HG02763 (cell line): Measurements from ENCODE around the gene AP3S1.
"Not testable (repeated sequence)": the region's sequence is repeated elsewhere in the genome, so short reads cannot be mapped to it uniquely, and the experiment has no call there.

ENCODE experiments used
- ATAC-seq: cut with Tn5 transposase; IDR thresholded peaks from one replicate; pipeline ENCODE4 v1.9.1; 2021; ENCODE audit warnings: mild to moderate bottlenecking, moderate library complexity; ENCODE audit not compliant: unreplicated experiment

The AP3S1 gene

GRCh38 chr5:115820846-115821245 lies 20.9 kb upstream of the AP3S1 start:
- no peak for ATAC-seq

- ATAC-seq = not testable (repeated sequence)
Measured at GRCh38 chr5:115824983-115825382, 16.8 kb upstream of the AP3S1 start.

- ATAC-seq = no peak
Measured at GRCh38 chr5:115825948-115826347, 15.8 kb upstream of the AP3S1 start.

GRCh38 chr5:115829913-115830312 lies 11.8 kb upstream of the AP3S1 start:
- ATAC-seq = no peak

GRCh38 chr5:115831163-115831768 lies 10.5 kb upstream of the AP3S1 start:
- peak; percentile 72 for ATAC-seq

GRCh38 chr5:115835481-115835880 lies 6.3 kb upstream of the AP3S1 start:
- ATAC-seq = no peak

GRCh38 chr5:115838885-115839518 lies 2.7 kb upstream of the AP3S1 start:
- no peak for ATAC-seq

GRCh38 chr5:115840873-115841272 lies 862 bp upstream of the AP3S1 start:
- ATAC-seq = no peak

- peak; percentile 34 for ATAC-seq
Measured at GRCh38 chr5:115842089-115842935, 577 bp downstream of the AP3S1 start.

GRCh38 chr5:115842952-115843351 lies 1.2 kb downstream of the AP3S1 start:
- ATAC-seq = no peak

- no peak for ATAC-seq
Measured at GRCh38 chr5:115843444-115844130, 1.9 kb downstream of the AP3S1 start.

GRCh38 chr5:115844321-115844817 lies 2.6 kb downstream of the AP3S1 start:
- no peak for ATAC-seq

- no peak for ATAC-seq
Measured at GRCh38 chr5:115847290-115847689, 5.6 kb downstream of the AP3S1 start.

- no peak for ATAC-seq
Measured at GRCh38 chr5:115849258-115849798, 7.6 kb downstream of the AP3S1 start.

- ATAC-seq = no peak
Measured at GRCh38 chr5:115850744-115851416, 9.1 kb downstream of the AP3S1 start.

- no peak for ATAC-seq
Measured at GRCh38 chr5:115854139-115854538, 12.4 kb downstream of the AP3S1 start.

GRCh38 chr5:115855959-115856358 lies 14.2 kb downstream of the AP3S1 start:
- ATAC-seq = no peak

GRCh38 chr5:115857057-115857479 lies 15.3 kb downstream of the AP3S1 start:
- ATAC-seq = no peak

GRCh38 chr5:115857626-115858349 lies 16.1 kb downstream of the AP3S1 start:
- no peak for ATAC-seq

GRCh38 chr5:115858396-115858795 lies 16.7 kb downstream of the AP3S1 start:
- ATAC-seq = no peak
